Measurements from ENCODE around the gene HGF.
"Not testable (repeated sequence)": the region's sequence is repeated elsewhere in the genome, so short reads cannot be mapped to it uniquely, and the experiment has no call there.

Gene HGF

GRCh38 chr7:81769891-81770727 lies at the start of gene HGF:
Gene HGF (minus strand): TSS chr7:81770047. CDS start chr7:81769971, 76 bp downstream.
- no peak for DNase-seq (ENCODE audit: low read depth)

DNA sequence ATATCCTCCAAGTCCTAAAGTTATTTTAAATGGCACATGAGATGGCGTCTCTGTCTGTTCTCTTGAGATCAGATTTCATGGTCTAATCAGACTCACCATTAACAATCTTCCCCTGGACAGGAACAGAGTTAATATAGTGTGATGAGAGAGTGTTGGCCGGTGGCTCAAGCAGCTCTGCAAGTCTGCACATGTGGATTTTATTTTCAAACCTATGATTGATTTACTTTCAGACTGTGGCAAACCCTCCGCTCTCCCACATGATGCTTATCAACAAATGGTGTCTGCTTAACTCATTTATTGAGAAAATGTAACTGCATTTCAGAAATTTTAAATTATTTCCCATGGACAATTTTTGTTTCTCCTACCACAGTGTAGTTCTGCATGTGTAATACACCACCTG lies 46.5 kb upstream of the HGF start:
- no peak for DNase-seq (ENCODE audit: low read depth)

GRCh38 chr7:81812866-81813476 lies 43.1 kb upstream of the HGF start:
- DNase-seq (ENCODE audit: low read depth) = not testable (repeated sequence)

DNA sequence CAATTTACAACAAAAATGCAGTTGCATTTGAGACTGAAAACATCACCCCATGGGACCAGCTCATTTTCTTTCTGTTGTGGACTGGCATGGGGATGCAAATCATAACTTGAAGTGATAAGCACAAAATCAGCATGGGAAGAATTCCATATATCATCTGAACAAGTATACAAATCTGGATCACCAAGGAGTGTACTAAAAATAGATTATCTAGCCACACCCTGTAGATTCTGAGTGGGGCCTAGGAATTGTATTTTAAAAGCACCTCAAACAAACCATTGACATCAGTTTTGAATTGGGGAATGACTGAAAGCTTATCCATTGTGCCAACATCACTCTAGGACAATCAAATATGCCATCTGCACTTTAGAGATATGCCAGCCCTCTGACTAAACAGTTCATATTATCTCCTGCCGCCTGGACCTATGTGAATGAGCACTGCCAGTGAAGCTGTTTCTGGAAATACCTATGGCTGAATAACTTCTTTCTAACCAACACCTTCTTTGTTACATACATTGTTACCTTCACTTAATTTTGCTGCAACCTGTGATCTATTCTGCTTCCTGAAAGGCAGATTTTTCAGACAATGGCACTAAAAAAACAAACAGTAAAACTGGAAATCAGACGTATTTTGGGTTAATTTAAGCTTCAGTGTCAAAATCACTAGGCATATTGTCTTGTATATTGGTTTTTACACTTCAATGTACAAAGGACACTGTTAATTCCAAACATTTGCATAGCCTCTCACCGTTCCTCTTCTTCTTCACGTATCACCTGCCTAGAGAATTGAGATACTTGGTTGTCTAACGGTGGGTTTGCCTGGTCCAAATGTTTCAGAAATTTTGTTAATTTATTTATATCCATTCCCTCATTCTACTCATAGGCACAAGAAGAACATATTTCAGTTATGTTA lies 42.4 kb upstream of the HGF start:
- no peak for DNase-seq (ENCODE audit: low read depth)

GRCh38 chr7:81810476-81811155 lies 40.8 kb upstream of the HGF start:
- DNase-seq (ENCODE audit: low read depth) = no peak

- not testable (repeated sequence) for DNase-seq (ENCODE audit: low read depth)
These were observed 38.5 kb upstream of the HGF start for GRCh38 chr7:81808310-81808709.

- no peak for DNase-seq (ENCODE audit: low read depth)
These were observed 33.4 kb upstream of the HGF start for GRCh38 chr7:81803267-81803666.

DNA sequence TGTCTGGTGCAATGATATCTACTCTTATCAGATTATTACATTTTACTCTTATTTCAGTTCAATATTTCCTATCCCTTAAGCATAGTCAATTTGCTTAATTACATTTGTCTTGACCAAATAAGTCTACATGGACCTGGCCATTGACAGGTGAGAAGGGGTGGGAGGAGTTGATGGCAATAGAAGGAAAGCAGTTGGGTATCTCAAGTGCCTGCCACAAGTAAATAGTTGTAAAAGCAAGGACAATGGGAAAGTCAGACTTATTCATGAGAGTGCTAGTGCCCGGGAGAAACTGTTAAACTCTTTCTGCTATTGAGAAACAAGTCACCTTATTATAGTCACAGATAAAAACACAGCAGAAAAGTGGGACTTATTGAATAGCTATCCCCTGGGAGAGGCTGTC lies 32.4 kb upstream of the HGF start:
- no peak for DNase-seq (ENCODE audit: low read depth)

DNA sequence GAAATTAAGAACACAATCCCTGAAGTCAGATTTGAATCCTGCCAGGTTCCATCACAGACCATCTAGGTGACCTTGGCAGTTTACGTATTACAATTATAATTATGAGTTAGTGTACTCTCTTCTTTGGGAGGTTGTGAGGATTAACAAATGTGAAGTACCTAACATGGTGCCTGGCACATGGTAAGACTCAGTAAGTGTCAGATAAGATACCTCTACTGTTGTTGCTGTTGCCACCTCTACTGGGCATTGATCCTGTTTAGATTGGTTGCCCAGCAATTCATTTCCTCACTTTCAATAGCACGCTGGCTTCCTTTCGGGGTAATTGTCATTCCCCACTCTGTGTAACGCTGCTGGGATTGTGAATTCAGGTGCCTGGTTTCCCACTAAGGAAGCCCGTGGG lies 31.7 kb upstream of the HGF start:
- no peak for DNase-seq (ENCODE audit: low read depth)

GRCh38 chr7:81791568-81792518 lies 22.0 kb upstream of the HGF start:
- no peak for DNase-seq (ENCODE audit: low read depth)

GRCh38 chr7:81790686-81791085 lies 20.8 kb upstream of the HGF start:
- DNase-seq (ENCODE audit: low read depth) = no peak

DNA sequence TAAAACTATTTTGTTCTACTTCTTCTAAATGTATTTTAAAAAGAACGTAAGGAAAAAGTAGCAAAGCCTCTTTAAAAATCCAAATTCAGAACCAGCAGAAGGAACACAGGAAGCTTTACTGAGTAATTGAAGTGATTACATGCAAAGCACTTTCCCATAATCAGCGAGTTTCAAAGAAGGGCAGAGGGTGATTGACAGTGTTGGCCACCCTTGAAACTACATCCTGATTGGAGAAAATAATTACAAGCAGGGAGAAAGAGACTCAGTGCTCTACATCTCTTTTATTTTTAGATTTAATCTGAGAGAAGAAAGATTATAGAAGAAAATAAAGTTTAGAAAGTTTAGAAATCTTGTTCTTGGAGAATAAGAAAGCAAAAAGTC lies 20.3 kb upstream of the HGF start:
- DNase-seq (ENCODE audit: low read depth) = no peak

DNA sequence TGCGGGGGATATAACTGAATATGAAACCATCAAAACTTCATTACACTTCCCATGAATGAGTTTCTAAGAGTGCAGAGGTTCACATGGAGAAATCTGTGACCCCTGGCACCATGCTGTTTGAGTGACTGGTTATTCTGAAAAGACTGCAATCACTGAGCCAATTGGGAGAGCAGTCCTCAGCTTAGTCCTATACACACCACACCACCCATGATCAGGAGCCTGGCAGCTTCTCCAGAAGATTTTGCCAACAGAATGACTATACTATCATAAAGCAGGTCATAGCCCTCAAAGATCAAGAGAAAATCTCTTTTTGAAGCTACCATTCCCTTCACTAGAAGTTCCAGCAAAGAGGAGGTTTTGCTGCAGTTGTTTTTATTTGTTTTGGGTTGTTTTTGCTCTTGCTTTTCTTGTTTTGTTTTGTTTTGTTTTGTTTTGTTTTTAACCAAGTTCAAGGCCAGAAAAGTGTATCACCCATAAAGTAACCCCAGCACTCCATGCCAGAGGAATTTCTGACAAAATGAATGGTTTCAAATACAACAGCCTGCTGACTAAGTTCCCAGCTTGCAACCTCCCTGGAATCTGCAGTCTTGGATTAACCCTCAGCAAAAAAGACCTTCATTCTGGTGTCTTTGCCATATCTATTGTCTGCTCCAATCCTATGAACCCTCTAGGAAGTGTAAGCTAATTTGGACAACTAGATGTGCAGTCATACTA lies 19.7 kb upstream of the HGF start:
- DNase-seq (ENCODE audit: low read depth) = no peak

GRCh38 chr7:81788246-81788645 lies 18.4 kb upstream of the HGF start:
- DNase-seq (ENCODE audit: low read depth) = no peak

DNA sequence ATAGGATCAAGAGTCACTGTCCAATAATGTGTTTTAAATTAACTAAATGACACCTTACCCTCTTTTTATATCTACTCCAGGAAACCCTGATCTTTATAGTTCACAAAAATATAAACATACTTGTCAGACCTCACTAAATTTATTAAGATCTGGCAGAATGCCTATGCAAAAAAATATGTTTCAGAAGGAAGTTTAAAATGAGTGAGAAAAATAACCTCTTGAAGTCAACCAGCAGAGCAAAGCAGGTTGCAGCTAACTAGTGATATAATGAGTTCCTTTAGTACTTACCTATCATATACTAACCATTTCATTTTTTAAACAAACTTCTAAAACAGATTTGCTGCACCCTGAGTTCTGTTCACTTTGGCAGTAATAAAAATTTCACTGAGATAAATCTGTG lies 14.0 kb upstream of the HGF start:
- no peak for DNase-seq (ENCODE audit: low read depth)

DNA sequence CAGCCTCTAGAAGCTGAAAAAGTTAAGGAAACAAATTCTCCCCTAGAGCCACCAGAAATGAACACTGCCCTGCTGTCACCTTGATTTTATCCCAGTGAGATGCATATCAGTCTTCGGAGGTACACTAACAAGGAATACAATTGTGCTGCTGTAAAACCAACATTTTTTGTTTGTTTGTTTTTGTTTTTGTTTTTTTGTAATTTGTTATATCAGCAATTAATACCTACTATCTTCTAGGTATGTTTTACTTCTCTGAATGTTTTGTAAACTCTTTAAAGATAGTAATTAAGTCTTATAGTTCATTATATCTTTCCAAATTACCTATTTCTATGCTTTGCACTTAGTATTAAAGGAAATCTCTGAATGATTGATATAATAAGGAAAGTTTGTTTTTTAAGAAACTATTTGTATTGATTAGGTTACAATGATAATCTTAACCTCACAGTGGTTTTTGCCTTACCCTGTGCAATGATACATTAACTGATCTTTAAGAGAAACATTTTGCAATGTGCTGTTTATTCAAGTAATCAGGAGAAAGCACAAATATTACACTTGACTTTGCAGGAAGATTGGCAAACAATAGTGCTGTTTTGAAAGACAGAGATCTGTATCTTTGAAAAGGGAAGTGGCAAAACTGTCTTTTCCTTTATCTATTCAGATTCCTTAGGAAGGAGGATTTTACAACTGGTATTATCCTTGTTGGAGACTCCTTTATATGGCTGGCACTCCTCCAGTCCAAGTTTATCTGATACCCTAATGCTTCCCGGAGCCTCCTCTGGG lies 11.3 kb upstream of the HGF start:
- no peak for DNase-seq (ENCODE audit: low read depth)

- no peak for DNase-seq (ENCODE audit: low read depth)
These were observed 9.9 kb upstream of the HGF start for GRCh38 chr7:81779706-81780105.

- DNase-seq (ENCODE audit: low read depth) = no peak
These were observed 7.8 kb upstream of the HGF start for GRCh38 chr7:81777697-81778096.

DNA sequence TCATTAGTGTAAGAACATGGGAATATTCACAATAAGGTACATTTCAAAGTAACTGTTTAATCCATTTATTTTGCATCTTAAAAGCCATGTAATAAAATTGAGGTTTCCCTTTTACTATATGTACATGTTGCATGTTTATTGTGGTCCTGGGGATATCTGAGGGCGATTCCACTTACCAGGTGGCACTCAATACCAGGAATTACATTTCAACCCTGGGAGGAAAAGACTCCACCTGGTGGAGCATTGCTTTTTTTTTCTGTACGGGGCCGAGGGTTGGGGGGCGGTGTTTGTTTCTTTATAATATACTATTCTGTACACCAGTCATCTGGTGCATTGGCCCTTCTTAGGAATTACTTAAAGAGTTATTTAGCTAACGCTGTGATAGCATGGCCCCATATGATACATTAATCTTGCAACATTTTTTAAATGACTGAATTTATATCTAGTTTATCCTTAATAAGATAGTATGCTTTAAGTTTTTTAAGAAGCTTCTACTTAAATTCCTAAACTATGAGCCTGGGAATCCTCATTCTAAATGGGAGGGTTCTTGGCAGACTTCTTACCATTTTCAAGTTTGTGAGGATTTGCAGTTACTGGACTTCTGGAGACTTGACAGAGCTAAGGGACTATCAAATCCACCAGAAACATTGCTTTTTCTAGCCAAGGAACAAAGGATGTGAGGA lies 7.2 kb upstream of the HGF start:
- no peak for DNase-seq (ENCODE audit: low read depth)

Measured in stimulated activated CD4-positive, alpha-beta T cell treated with anti-CD3 and anti-CD28 coated beads, Interleukin-2, amount 100 ng/mL, for 4 hours (primary cell).